B cell (primary cell): Measurements from ENCODE around the gene PRR16. TPM values are rescaled to one million over a fixed set of nuclear protein-coding genes. Genes with fewer than 3 reads are reported as not detected.

Experiments
- ATAC-seq: fragments of 200-7000 bp; cut with Tn5 transposase; one replicate; pipeline ENCODE4 v1.10.0; 2021; ENCODE audit warnings: low read depth, mild to moderate bottlenecking, moderate number of reproducible peaks, moderate library complexity
- CTCF ChIA-PET: fragments of 350-600 bp; sonication (Branson Sonifier 250); formaldehyde crosslinking; loops from one replicate; lab custom pipeline; 2021; ENCODE audit warnings: antibody characterized with exemption, inconsistent platforms; lab: Charles Lee
- POLR2A ChIA-PET: fragments of 350-600 bp; sonication (Branson Sonifier 250); formaldehyde crosslinking; loops from one replicate; lab custom pipeline; 2021; ENCODE audit warnings: antibody characterized with exemption; lab: Charles Lee
- DNase-seq: peaks from one replicate; pipeline ENCODE4 v3.0.0; 2013
- H2AFZ ChIP-seq: 2 replicates; pipeline ENCODE4 v1.6.1; 2012; ENCODE audit warnings: mild to moderate bottlenecking, low read depth, low read length; ENCODE audit not compliant: insufficient read depth, poor library complexity, severe bottlenecking
- H3K27ac ChIP-seq, 2 donors: 1 replicate in 1 of 2; 2 replicates in 1 of 2; pipeline ENCODE4 v1.5.1; 2012 to 2013; ENCODE audit warnings: low read length in 2 of 2, mild to moderate bottlenecking in 2 of 2, moderate library complexity in 1 of 2
- H3K27me3 ChIP-seq, 4 experiments: fragments of 200-600 bp in 1 of 4; sonication (generic) in 1 of 4; replicated peaks in 1 of 4; 1 replicate in 2 of 4; 2 replicates in 2 of 4; pipeline versions ENCODE4 v1.6.1 to v1.7.0; 2013 to 2016; ENCODE audit warnings: low read length in 3 of 4, mild to moderate bottlenecking in 2 of 4, mixed read lengths in 1 of 4, moderate library complexity in 1 of 4; ENCODE audit not compliant: insufficient read depth in 4 of 4, control insufficient read depth in 3 of 4; ENCODE audit errors: control extremely low read depth in 1 of 4
- H3K36me3 ChIP-seq, 2 experiments: replicated peaks in 1 of 2; 1 replicate in 1 of 2; 2 replicates in 1 of 2; pipeline versions ENCODE4 v1.6.1 to v1.7.1; 2013; ENCODE audit warnings: low read length in 1 of 2; ENCODE audit not compliant: insufficient read depth in 2 of 2, control insufficient read depth in 1 of 2; ENCODE audit errors: control extremely low read depth in 1 of 2, extremely low read depth in 1 of 2
- H3K4me1 ChIP-seq, 2 donors: fragments of 200-600 bp in 1 of 2; sonication (generic) in 1 of 2; 1 replicate in 1 of 2; 2 replicates in 1 of 2; pipeline versions ENCODE4 v1.5.1 to v1.6.1; 2013 to 2017; ENCODE audit warnings: low read length in 2 of 2; ENCODE audit not compliant: control insufficient read depth in 2 of 2, insufficient read depth in 2 of 2
- H3K4me2 ChIP-seq: replicated peaks from 2 replicates; pipeline ENCODE3; 2012; ENCODE audit warnings: mild to moderate bottlenecking, low read depth, low read length; ENCODE audit not compliant: poor library complexity, severe bottlenecking
- H3K4me3 ChIP-seq, 5 experiments: fragments of 200-600 bp in 1 of 5; sonication (generic) in 1 of 5; 1 replicate in 3 of 5; 2 replicates in 2 of 5; pipeline versions ENCODE4 v1.5.1 to v1.7.0; 2011 to 2016; ENCODE audit warnings: low read length in 4 of 5, mild to moderate bottlenecking in 4 of 5, low read depth in 2 of 5, control low read depth in 1 of 5, moderate library complexity in 1 of 5; ENCODE audit not compliant: insufficient read depth in 1 of 5; ENCODE audit errors: control extremely low read depth in 1 of 5, extremely low read depth in 1 of 5
- H3K79me2 ChIP-seq: fragments of 200-600 bp; sonication (generic); one replicate; pipeline ENCODE4 v1.6.0; 2016; ENCODE audit warnings: low read length; ENCODE audit not compliant: control insufficient read depth, insufficient read depth
- H3K9ac ChIP-seq: fragments of 200-600 bp; sonication (generic); 2 replicates; pipeline ENCODE4 v1.6.1; 2017; ENCODE audit warnings: mild to moderate bottlenecking, low read length, moderate library complexity
- H3K9me3 ChIP-seq, 3 donors: one replicate each; pipeline versions ENCODE4 v1.6.1 to v1.7.1; 2013; ENCODE audit warnings: low read length in 2 of 3; ENCODE audit not compliant: control insufficient read depth in 2 of 3, insufficient read depth in 1 of 3; ENCODE audit errors: control extremely low read depth in 1 of 3
- H4K20me1 ChIP-seq: 2 replicates; pipeline ENCODE4 v1.6.0; 2012; ENCODE audit warnings: mild to moderate bottlenecking, low read length; ENCODE audit not compliant: insufficient read depth, control insufficient read depth, poor library complexity, severe bottlenecking
- H3K27ac Mint-ChIP-seq: one replicate; pipeline ENCODE4 v1.8.0; 2021; ENCODE audit warnings: mixed read lengths
- H3K27me3 Mint-ChIP-seq: one replicate; pipeline ENCODE4 v1.8.0; 2021; ENCODE audit warnings: mixed read lengths
- H3K4me1 Mint-ChIP-seq: one replicate; pipeline ENCODE4 v1.8.0; 2021; ENCODE audit warnings: mixed read lengths
- H3K4me3 Mint-ChIP-seq: one replicate; pipeline ENCODE4 v1.8.0; 2021; ENCODE audit warnings: mixed read lengths
- H3K9me3 Mint-ChIP-seq: one replicate; pipeline ENCODE4 v1.8.0; 2022; ENCODE audit warnings: mixed read lengths; ENCODE audit not compliant: insufficient read depth
- CTCF ChIP-seq: fragments of 200-600 bp; IDR thresholded peaks from one replicate; pipeline ENCODE4 v1.8.0; 2022; ENCODE audit warnings: antibody characterized with exemption, mild to moderate bottlenecking
- EZH2 ChIP-seq: IDR thresholded peaks from 2 replicates; pipeline ENCODE4 v1.6.1; 2012; ENCODE audit warnings: borderline replicate concordance, low read depth, mild to moderate bottlenecking, moderate library complexity, low read length; ENCODE audit not compliant: insufficient read depth, poor library complexity, severe bottlenecking
- WGBS: methylation state at CpG from one replicate; pipeline ENCODE4 v1.1.5; 2013; ENCODE audit warnings: missing lambda C conversion rate; ENCODE audit not compliant: insufficient coverage; 5-methylcytosine and 5-hydroxymethylcytosine counted together
- intact Hi-C: fragments of 100-400 bp; cut with micrococcal nuclease; formaldehyde crosslinking; loops from one replicate; pipeline ENCODE4 v1.10.0; 2022
- polyA minus RNA-seq: library from RNA; depleted of rRNA, polyadenylated mRNA; stranded (reverse); fragments of >200 nt; gene quantifications from 2 replicates; pipeline ENCODE4 v1.2.3, GENCODE V29; 2012
- polyA plus RNA-seq: library from polyadenylated mRNA; depleted of rRNA; stranded (reverse); fragments of >200 nt; gene quantifications from 2 replicates; pipeline ENCODE4 v1.2.3, GENCODE V29; 2012
- total RNA-seq, 2 donors: library from RNA; stranded (reverse); fragments of 120-200 nt in 1 of 2; gene quantifications; 1 replicate in 1 of 2; 2 replicates in 1 of 2; pipeline versions ENCODE4 v1.2.3 to v1.2.4, GENCODE V29; 2013 to 2022

PRR16 gene
- total RNA-seq (0.27 TPM in 1 of 2 replicates, not detected in the other), polyA plus RNA-seq (0.09 and 0.16 TPM in 2 replicates), polyA minus RNA-seq (0.14 TPM in 1 of 2 replicates, not detected in the other)
- total RNA-seq (2013): 0.26 TPM

- under 1% methylated on average over 59 of the region's 62 CpGs for WGBS
- peak within 1 kb of the TSS; percentile 77 for H3K27ac Mint-ChIP-seq
- peaks cover 28% of the 10 kb centered on the region in 2 donors for H3K4me1 ChIP-seq
- peaks cover 16% of the 10 kb centered on the region for H3K27me3 Mint-ChIP-seq
- peak within 1 kb of the TSS; percentile 74 for H2AFZ ChIP-seq
- TF ChIP-seq EZH2: no peak
- no peak for TF ChIP-seq CTCF
- H4K20me1 ChIP-seq: no peaks in the 10 kb centered on the region
- ChIA-PET POLR2A (interaction anchor here (0.8 kb wide), 1 partner anchor 89 kb away, joined by 3 read pairs; no protein-coding TSS in a partner anchor), CTCF (no interaction called here)
- peak within 1 kb of the TSS; percentile 42 to 76 (median 57) for H3K4me3 ChIP-seq
- no peaks in the 10 kb centered on the region for H3K9me3 Mint-ChIP-seq
- no peaks in the 10 kb centered on the region for H3K9me3 ChIP-seq
- H3K79me2 ChIP-seq: no peaks in the 10 kb centered on the region
- peaks cover 28% of the 10 kb centered on the region for H3K4me1 Mint-ChIP-seq
- peak within 1 kb of the TSS; percentile 94 for H3K4me2 ChIP-seq
- peak within 1 kb of the TSS; percentile 89 for H3K4me3 Mint-ChIP-seq
- intact Hi-C loops: loop anchor here (10.0 kb wide), 1 partner anchor 1479 kb away; the partner anchor contains the start of gene DTWD2
- H3K9ac ChIP-seq: peak within 1 kb of the TSS; percentile 71
- ATAC-seq: peak; percentile 80
- peak; percentile 70 for DNase-seq
- peaks cover 0 to 23% (median 20%) of the 10 kb centered on the region in 4 experiments for H3K27me3 ChIP-seq
- H3K27ac ChIP-seq: peak within 1 kb of the TSS; percentile 5 to 20
- H3K36me3 ChIP-seq: no peaks in the 10 kb centered on the region
These were observed at the start of gene PRR16 for GRCh38 chr5:120463991-120464626. PRR16 (plus strand) TSS chr5:120464300.

DNA sequence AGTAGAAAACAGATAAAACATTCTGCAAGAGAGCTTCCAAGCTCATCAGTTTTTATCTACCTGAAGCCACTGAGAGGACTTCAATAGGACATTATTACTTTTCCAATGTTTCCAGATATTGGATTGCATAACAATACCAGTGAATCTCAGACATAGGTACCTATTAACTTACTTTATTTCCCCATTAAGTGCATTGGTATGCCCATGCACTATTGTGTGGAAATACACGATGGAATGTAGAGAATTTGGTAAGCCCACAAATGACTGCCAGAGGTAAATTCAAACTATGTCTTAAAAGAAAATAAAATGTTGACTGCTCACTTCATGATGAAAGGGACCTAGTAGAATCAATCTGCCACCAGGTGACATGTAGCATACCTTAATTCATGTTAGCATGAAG is 48.1 kb upstream of the PRR16 start:
- H3K4me2 ChIP-seq: no peak overlapping the region
- no peaks in the 10 kb centered on the region for H3K9me3 ChIP-seq
- DNase-seq: no peak
- H3K4me3 ChIP-seq: no peak overlapping the region
- no peak for ATAC-seq
- H4K20me1 ChIP-seq: no peaks in the 10 kb centered on the region
- Mint-ChIP-seq H3K27me3 (no peaks in the 10 kb centered on the region), H3K4me1 (no peaks in the 10 kb centered on the region), H3K27ac (no peak overlapping the region), H3K9me3 (no peaks in the 10 kb centered on the region), H3K4me3 (no peak overlapping the region)
- no peaks in the 10 kb centered on the region for H3K4me1 ChIP-seq
- H3K27me3 ChIP-seq: no peaks in the 10 kb centered on the region
- POLR2A ChIA-PET: no interaction called here
- no peak overlapping the region for H3K27ac ChIP-seq
- H3K9ac ChIP-seq: no peak overlapping the region
- CTCF ChIA-PET: no interaction called here
- no peak for TF ChIP-seq EZH2
- TF ChIP-seq CTCF: no peak
- no CpG with 5 or more reads among the region's 1 CpG for WGBS
- no peaks in the 10 kb centered on the region for H3K36me3 ChIP-seq
- no peak overlapping the region for H2AFZ ChIP-seq
- intact Hi-C loops: no loop called here
- H3K79me2 ChIP-seq: no peaks in the 10 kb centered on the region
